ENCODE data around the gene PALLD. TPM values are rescaled to one million over a fixed set of nuclear protein-coding genes. Genes with fewer than 3 reads are reported as not detected.

The PALLD gene
- total RNA-seq, 2 donors from 2014 or later = 72.1 to 195 TPM

GRCh38 chr4:168771251-168771650 is 274.4 kb downstream of the PALLD start:
- peaks cover 14% of the 10 kb centered on the region for H3K4me1 ChIP-seq
- TF ChIP-seq CTCF (IDR thresholded peaks at IDR 0.05) = no peak
- no peaks in the 10 kb centered on the region for H3K9me3 ChIP-seq
- H3K36me3 ChIP-seq = no peaks in the 10 kb centered on the region
- no peak overlapping the region for H3K27ac ChIP-seq
- intact Hi-C loops (cut with DNase I) = no loop called here
- no peak overlapping the region for H3K4me3 ChIP-seq
- no peaks in the 10 kb centered on the region for H3K27me3 ChIP-seq
- no peak overlapping the region for H3K9ac ChIP-seq (ENCODE audit: low read depth in 2 of 2, low read length in 2 of 2)
- DNase-seq = no peak

DNA sequence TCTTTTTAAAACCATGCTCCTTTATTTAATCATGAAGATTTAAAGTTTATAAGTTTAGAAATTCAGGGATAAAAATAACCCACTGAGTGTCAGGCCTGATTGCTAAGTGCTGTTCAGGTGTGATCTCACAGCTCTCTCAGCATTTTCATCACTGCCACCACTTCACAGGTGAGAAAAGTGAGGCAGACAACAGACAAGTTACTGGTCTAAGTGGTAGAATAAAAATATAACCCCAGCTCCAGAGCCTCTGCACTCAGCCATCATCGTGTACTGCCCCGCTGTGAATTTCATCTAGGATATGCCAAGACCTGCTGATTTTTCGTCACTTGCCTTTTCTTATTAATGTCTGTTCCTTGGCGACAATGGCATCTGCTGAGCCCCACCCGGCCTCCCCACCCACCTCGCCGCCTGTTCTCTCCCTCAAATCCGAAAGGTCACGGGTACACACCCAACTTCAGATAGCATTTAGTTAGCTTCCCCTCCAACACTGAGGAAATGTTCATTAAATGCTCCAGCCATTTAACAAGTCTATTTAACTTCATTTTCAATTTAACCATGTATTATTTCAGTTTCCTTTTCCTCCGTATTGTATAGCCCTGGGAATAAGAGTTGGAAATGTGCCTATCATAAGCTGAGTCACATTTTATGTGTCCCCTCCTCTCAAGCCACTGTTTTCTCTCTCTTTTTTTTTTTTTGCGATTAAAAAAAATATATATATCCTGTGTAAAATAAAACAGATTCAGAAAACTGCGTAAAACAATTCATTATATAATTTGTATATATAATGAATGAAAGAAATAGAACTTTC is 276.7 kb downstream of the PALLD start:
- intact Hi-C loops (cut with DNase I) = no loop called here
- Histone ChIP-seq H3K4me1 (no peaks in the 10 kb centered on the region), H3K36me3 (no peaks in the 10 kb centered on the region), H3K27ac (peak overlapping the region; percentile 56), H3K9ac (ENCODE audit: low read depth in 2 of 2, low read length in 2 of 2) (no peak overlapping the region), H3K27me3 (no peaks in the 10 kb centered on the region), H3K4me3 (no peak overlapping the region), H3K9me3 (no peaks in the 10 kb centered on the region)
- no peak for TF ChIP-seq CTCF (IDR thresholded peaks at IDR 0.05)
- DNase-seq = peak; percentile 78

DNA sequence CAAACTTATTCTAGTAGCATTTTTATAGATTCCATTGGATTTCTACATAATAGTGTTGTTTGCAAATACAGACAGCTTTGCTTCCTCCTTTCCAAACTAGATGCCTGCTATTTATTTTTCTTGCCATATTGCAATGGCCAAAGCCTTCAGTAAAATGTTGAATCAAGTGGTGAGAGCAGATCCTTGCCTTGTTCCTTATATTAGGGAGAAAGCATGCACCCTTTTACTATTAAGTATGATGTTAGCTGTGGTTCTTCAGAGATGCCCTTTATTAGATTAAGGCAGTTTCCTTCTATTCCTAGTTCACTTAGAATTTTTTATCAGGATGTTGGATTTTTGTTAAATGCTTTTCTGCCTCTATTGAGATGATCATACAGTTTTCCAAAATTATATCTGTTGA is 279.5 kb downstream of the PALLD start:
- intact Hi-C loops (cut with DNase I) = no loop called here
- H3K4me1 ChIP-seq = no peaks in the 10 kb centered on the region
- H3K27me3 ChIP-seq = no peaks in the 10 kb centered on the region
- H3K27ac ChIP-seq = no peak overlapping the region
- no peak for TF ChIP-seq CTCF (IDR thresholded peaks at IDR 0.05)
- no peak overlapping the region for H3K4me3 ChIP-seq
- H3K9ac ChIP-seq (ENCODE audit: low read depth in 2 of 2, low read length in 2 of 2) = no peak overlapping the region
- no peaks in the 10 kb centered on the region for H3K9me3 ChIP-seq
- no peaks in the 10 kb centered on the region for H3K36me3 ChIP-seq
- DNase-seq = no peak

GRCh38 chr4:168777277-168777965 is 280.6 kb downstream of the PALLD start:
- no peaks in the 10 kb centered on the region for H3K27me3 ChIP-seq
- H3K4me1 ChIP-seq = no peaks in the 10 kb centered on the region
- TF ChIP-seq CTCF (IDR thresholded peaks at IDR 0.05) = no peak
- H3K9ac ChIP-seq (ENCODE audit: low read depth in 2 of 2, low read length in 2 of 2) = no peak overlapping the region
- H3K27ac ChIP-seq = peak overlapping the region; percentile 12
- no peaks in the 10 kb centered on the region for H3K9me3 ChIP-seq
- no peak overlapping the region for H3K4me3 ChIP-seq
- intact Hi-C loops (cut with DNase I) = no loop called here
- DNase-seq = no peak
- H3K36me3 ChIP-seq = no peaks in the 10 kb centered on the region

DNA sequence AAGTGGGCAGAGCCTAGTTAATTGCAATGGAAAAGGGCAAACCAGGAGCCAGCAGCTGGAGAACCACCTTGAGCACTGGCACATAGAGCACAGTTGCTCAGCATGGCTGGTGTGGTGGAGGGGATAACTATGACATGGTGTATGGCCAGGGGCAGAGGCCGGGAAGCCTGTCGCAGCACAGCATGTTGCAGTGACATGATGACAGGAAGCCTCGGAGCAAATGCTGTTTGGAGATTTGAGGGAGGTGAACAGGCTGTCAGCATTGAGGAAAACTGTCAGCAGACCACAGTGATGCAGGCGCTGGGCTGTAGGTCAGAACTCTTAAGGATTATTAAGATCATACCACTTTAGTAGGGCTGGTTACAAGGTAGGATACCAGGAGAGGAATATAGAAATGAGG is 284.5 kb downstream of the PALLD start:
- Histone ChIP-seq H3K27ac (no peak overlapping the region), H3K36me3 (no peaks in the 10 kb centered on the region), H3K4me1 (no peaks in the 10 kb centered on the region), H3K9me3 (no peaks in the 10 kb centered on the region), H3K9ac (ENCODE audit: low read depth in 2 of 2, low read length in 2 of 2) (no peak overlapping the region), H3K4me3 (no peak overlapping the region), H3K27me3 (no peaks in the 10 kb centered on the region)
- intact Hi-C loops (cut with DNase I) = no loop called here
- no peak for DNase-seq
- no peak for TF ChIP-seq CTCF (IDR thresholded peaks at IDR 0.05)

Data from colonic mucosa (tissue), 4 donors.